CD4-positive, alpha-beta T cell treated with Interleukin-6 for 4 hours (primary cell): ENCODE results near the gene FHAD1.
"Not testable (repeated sequence)": the region's sequence is repeated elsewhere in the genome, so short reads cannot be mapped to it uniquely, and the experiment has no call there.

ENCODE experiments used
- DNase-seq: peaks from one replicate; pipeline ENCODE4 v3.0.0-alpha.2; 2020; ENCODE audit warnings: mixed read lengths

The FHAD1 gene

GRCh38 chr1:15380601-15381508 is 133.8 kb downstream of the FHAD1 start:
- no peak for DNase-seq

DNA sequence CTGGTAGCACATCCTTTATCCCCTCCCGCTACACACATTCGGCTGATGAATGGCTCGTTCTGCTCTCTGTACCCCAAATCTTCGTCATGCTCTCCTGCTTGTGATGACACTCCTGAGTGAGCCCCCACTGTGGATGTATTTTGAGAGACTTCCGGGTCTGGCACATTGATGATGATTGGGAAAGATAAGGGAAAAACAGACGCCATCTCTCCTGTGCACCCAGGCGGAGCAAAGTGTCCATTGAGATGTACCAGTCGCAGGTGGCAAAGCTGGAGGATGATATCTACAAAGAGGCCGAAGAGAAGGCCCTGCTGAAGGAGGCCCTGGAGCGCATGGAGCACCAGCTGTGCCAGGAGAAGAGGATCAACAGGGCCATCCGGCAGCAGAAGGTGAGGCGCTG is 134.8 kb downstream of the FHAD1 start:
- DNase-seq, result no peak

DNA sequence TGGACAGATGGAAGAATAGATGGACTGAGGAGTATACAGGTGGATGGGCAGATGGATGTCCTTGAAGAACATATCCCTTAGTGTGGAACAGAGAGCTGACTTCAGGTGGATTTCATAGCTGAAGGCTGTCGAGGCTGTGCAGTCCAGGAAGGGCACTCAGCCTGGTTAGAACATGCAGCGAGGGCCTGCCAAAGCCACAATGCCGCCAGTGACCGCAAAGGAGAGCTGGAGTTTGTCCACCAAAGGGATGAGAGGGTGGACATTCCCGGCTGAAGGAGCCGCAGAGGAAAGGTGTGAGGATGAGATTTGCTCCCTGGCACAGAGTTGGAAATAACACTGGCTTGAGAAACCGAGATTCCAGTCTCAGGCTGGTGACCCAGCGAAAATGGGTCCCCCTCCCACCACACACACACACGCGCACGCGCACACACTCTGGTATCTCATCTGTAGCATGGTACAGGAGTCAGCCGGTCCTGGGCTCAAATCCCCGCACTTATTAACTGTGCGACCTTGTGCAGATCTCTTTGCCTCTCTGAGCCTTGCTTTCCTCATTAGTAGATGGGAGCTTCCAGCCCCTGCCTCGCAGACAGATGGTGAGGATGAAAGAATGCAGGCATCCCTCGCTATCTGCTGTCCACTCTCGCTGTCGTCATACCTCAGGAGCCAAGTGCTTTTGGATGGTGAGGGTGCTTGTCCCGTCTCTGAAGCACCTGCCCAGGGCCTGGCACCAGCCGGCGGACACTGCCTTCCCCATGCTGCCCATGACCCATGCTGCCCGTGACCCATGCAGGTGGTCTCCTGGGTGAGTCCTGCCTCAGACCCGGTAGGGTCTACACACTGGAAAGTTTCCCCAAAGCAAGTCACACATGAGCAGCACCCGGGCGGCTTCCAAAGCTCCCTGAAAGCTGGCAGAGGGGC is 135.8 kb downstream of the FHAD1 start:
- DNase-seq, result no peak

DNA sequence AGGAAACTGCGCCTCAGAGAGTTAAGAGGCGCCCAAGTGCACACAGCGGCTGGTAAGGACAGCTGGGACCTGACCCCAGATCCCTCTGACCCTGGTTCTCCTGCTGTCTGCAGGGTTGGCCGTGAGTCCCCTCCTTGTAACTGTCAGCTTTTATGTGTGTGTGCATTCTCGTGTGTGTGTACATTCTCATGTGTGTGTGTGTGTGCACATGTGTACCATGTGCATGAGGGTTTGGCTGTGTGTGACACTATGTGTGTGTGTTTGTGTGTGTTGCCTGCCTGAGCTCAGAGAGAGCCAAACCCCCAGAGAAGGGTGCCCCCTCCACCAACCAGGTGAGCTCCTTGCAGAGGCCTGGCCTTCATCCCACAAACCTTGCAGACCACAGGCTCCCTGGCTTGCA is 136.8 kb downstream of the FHAD1 start:
- DNase-seq, result no peak

GRCh38 chr1:15384301-15384901 is 137.4 kb downstream of the FHAD1 start:
- DNase-seq, result no peak

DNA sequence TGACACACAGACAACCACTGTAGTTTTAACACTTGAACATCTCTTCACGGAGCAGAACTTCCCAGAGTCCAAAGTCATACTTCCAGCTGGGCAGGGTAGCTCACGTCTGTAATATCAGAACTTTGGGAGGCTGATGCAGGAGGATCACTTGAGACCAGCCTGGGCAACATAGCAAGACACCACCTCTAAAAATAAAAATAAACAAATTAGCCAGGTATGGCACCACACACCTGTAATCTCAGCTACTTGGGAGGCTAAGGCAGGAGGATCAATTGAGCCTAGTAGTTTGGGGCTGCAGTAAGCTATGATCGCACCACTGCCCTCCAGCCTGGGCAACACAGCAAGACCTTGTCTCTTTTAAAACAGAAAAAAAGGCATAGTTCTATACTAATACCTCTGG is 138.4 kb downstream of the FHAD1 start:
- DNase-seq, result no peak

- DNase-seq, result no peak
These were observed 139.2 kb downstream of the FHAD1 start for GRCh38 chr1:15386164-15386749.

DNA sequence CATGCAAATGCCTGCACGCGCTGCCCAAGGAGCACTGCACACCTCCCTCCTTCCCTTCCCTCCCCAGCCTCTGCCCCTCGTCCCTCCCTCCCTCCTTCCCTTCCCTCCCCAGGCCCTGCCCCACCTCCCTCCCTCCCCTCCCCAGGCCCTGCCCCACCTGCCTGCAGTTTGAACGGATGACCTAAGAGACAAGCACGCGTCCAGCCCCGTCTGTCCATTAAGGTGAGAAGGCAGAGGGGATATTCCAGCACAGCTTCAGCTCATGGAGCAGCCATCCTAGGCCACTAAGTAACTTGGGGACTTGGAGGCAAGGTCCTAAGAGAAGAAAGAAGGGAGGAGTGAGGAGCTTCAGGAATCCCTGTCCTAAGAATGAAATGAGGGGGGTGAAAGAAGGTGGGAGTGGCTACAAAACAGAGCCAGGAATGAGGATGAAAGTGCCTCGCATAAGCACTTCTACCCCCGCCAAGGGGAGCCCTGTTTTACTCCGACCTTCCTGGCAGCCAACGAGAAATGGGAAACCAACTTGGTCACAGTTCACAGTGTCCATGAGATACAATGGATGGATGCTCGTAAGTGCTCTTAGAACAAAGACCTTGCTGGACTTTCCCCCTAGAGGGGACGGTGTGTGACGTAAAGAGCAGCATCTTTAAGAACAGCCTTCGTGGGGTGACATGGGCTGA is 141.3 kb downstream of the FHAD1 start:
- DNase-seq, result no peak

DNA sequence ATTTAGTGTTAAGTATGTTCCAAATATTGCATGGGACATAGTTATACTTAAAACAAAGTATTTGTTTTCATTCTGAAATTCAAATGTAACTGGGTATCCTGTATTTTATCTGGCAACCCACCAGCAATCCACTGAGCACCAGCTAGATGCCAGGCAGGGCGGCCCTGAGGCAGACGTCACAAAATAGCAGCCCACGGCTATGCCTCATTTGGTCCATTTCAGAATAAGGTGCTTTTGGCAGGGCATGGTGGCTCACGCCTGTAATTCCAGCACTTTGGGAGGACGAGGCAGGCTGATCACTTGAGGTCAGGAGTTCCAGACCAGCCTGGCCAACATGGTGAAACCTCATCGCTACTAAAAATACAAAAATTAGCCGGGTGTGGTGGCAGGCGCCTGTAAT is 142.8 kb downstream of the FHAD1 start:
- DNase-seq, result not testable (repeated sequence)

DNA sequence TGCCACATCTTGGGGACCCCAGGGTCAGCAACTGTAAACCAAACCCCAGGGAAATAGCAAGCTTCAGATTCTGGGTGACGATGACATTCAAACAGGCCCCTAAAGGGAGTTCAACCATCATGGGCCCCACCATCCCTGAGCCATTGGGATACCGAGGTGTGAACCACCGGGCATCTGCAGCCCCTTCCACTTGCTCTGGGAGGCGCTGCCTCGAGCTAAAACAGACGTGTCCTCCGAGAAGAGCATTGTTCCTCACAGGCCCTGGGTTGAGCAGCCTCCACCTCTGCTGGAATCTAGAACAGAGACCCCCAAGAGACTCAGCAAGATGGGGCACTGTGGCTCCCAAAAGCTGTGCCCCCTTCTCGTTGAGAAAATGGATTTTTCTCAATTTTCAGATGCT is 143.6 kb downstream of the FHAD1 start:
- DNase-seq, result no peak

DNA sequence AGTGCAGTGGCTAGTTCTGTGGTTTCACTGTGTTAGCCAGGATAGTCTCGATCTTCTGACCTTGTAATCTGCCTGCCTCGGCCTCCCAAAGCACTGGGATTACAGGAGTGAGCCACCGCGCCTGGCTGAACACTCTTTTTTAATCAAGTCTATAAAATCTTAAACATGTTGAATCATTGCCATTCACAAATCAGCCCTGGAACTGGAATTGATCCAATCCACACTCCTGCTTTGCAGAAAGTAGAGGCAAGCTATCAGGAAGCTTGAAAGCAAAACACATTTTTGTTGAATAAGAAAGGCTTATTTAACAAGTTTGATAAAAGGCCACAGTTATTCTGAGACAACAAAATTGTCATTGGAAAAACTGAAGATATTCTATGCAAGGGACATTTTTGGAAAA is 144.3 kb downstream of the FHAD1 start:
- DNase-seq, result no peak

- DNase-seq, result no peak
These were observed 146.6 kb downstream of the FHAD1 start for GRCh38 chr1:15393475-15394257.

- no peak for DNase-seq
These were observed 147.3 kb downstream of the FHAD1 start for GRCh38 chr1:15394258-15394690.

DNA sequence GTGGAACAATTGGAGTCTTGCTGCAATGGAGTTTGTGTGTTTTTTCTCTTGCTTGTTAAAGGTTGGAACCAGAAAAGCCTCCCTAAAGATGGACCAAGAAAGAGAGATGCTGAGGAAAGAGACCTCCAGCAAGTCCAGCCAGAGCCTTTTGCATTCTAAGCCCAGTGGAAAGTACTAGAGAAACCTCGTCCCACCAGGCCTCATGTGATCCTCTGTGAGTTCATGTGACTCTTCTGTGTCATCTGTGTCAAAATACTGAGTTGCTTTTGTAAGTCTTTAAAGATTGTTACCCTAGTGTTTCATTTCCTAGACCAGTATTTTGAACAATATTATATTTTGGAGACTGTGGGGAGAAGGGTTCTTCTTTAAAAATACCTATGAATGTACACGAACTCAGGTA is 150.2 kb downstream of the FHAD1 start:
- no peak for DNase-seq

- no peak for DNase-seq
These were observed 152.7 kb downstream of the FHAD1 start for GRCh38 chr1:15399710-15400109.

GRCh38 chr1:15400627-15401026 is 153.6 kb downstream of the FHAD1 start:
- DNase-seq, result no peak

GRCh38 chr1:15401391-15402055 is 154.5 kb downstream of the FHAD1 start:
- DNase-seq, result no peak

DNA sequence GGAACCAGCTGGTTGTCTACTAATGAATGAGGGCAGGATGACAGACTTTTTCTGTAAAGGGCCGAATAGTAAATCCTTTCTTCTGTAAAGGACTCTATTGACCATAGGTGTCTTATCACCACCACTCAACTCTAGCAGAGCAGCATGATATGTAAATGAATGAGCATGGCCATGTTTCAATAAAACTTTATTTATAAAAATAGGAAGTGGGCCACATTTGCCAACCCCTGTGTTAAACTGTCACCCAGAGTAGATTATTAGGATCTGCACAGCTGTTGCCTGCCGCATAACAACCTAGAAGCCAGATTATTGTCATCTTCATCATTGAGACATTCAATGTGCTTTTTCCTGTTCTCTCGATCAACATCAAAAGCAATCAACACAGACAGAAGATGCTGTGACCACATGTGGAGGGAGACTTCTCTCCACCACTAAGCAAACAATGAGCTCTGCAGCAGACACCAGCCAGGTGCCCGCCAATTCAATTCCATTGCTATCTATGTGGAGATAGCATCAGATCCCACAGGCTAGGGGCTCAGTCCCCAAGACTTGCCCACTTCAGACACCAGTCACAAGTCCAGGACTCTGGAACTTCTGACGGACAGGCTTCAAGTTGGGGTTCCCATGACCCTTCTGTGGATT is 155.9 kb downstream of the FHAD1 start:
- no peak for DNase-seq

DNA sequence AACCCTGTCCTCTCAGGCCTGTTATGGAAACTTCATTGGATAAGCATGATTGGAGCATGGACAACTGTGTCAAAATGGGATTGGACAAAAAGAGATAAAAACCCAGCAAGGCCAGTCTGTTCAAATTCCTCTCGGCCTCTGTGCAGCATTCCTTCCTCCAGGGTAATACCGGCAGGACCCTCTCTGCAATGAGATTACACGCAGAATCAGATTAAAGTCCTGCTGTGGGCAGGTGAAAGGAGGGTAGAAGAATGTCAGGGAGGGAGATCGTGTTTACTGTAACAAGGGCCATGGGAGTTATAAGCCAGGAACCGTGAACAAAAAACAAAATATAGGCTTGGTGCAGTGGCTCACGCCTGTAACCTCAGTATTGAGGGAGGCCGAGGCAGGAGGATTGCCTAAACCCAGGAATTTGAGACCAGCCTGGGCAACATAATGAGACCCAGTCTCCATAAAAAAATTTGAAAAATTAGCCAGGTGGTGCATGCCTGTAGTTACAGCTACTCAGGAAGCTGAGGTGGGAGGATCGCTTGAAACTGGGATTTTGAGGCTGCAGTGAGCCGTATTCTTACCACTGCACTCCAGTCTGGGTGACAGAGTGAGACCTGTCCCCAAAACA is 157.0 kb downstream of the FHAD1 start:
- no peak for DNase-seq
